Mesendoderm (in vitro differentiated cells): ENCODE measurements around the gene NPTN.
A peak's percentile ranks its signal among the peaks of the same experiment; 100 is the strongest.

Experiments used
- DNase-seq: peaks from one replicate; pipeline ENCODE4 v3.0.0; 2013
- H2AK5ac ChIP-seq: 2 replicates; pipeline ENCODE4 v1.6.1; 2013; ENCODE audit warnings: low read length, inconsistent platforms
- H2BK120ac ChIP-seq: 2 replicates; pipeline ENCODE4 v1.6.1; 2013; ENCODE audit warnings: low read depth, mild to moderate bottlenecking, low read length, moderate library complexity, mixed read lengths
- H2BK15ac ChIP-seq: replicated peaks from 2 replicates; pipeline ENCODE4 v1.6.1; 2013; ENCODE audit warnings: low read depth, mild to moderate bottlenecking, moderate library complexity
- H2BK5ac ChIP-seq: 2 replicates; pipeline ENCODE4 v1.6.1; 2013; ENCODE audit warnings: low read length, inconsistent platforms
- H3K18ac ChIP-seq: 2 replicates; pipeline ENCODE4 v1.6.1; 2013; ENCODE audit warnings: mild to moderate bottlenecking, low read length, mixed read lengths
- H3K23ac ChIP-seq: one replicate; pipeline ENCODE4 v1.6.1; 2013; ENCODE audit warnings: low read length
- H3K27ac ChIP-seq: 2 replicates; pipeline ENCODE4 v1.5.1; 2013; ENCODE audit warnings: low read depth, mild to moderate bottlenecking, inconsistent platforms, low read length, moderate library complexity
- H3K27me3 ChIP-seq: 2 replicates; pipeline ENCODE4 v1.6.1; 2013; ENCODE audit warnings: low read length, control low read depth, mild to moderate bottlenecking, inconsistent platforms; ENCODE audit not compliant: insufficient read depth, poor library complexity
- H3K36me3 ChIP-seq: 2 replicates; pipeline ENCODE4 v1.6.1; 2013; ENCODE audit warnings: low read length, inconsistent platforms; ENCODE audit not compliant: control insufficient read depth, insufficient read depth
- H3K4ac ChIP-seq: one replicate; pipeline ENCODE4 v1.6.1; 2013; ENCODE audit warnings: low read depth, mild to moderate bottlenecking, low read length, moderate library complexity
- H3K4me1 ChIP-seq: 2 replicates; pipeline ENCODE4 v1.6.1; 2013; ENCODE audit warnings: low read depth, low read length, inconsistent platforms; ENCODE audit not compliant: control insufficient read depth
- H3K4me2 ChIP-seq: 2 replicates; pipeline ENCODE4 v1.6.1; 2013; ENCODE audit warnings: low read length
- H3K4me3 ChIP-seq: 2 replicates; pipeline ENCODE4 v1.5.1; 2013; ENCODE audit warnings: mild to moderate bottlenecking, low read length
- H3K56ac ChIP-seq: one replicate; pipeline ENCODE4 v1.6.1; 2013; ENCODE audit warnings: low read length
- H3K79me1 ChIP-seq: 2 replicates; pipeline ENCODE4 v1.6.1; 2013; ENCODE audit warnings: low read length, inconsistent platforms
- H3K79me2 ChIP-seq: 2 replicates; pipeline ENCODE4 v1.6.1; 2013; ENCODE audit warnings: mild to moderate bottlenecking, low read length; ENCODE audit not compliant: control insufficient read depth, insufficient read depth
- H3K9ac ChIP-seq: 2 replicates; pipeline ENCODE4 v1.6.1; 2013; ENCODE audit warnings: low read length, inconsistent platforms
- H4K5ac ChIP-seq: one replicate; pipeline ENCODE4 v1.6.1; 2013; ENCODE audit warnings: low read length
- H4K8ac ChIP-seq: one replicate; pipeline ENCODE4 v1.6.1; 2013; ENCODE audit warnings: low read depth, mild to moderate bottlenecking, control low read depth, low read length, moderate library complexity
- WGBS: extraction: QIAGEN DNeasy Blood & Tissue Kit; methylation state at CpG from one replicate; pipeline ENCODE4 v1.1.7; 2013; ENCODE audit warnings: low lambda C conversion rate, missing lambda C conversion rate; ENCODE audit not compliant: insufficient coverage; ENCODE audit errors: extremely low coverage; 5-methylcytosine and 5-hydroxymethylcytosine counted together

NPTN gene

GRCh38 chr15:73631915-73632669, 1.1 kb downstream of the NPTN start:
- H3K4me2 ChIP-seq = peak overlapping the region; percentile 73
- H3K36me3 ChIP-seq = no peaks in the 10 kb centered on the region
- H3K79me2 ChIP-seq = peaks cover 38% of the 10 kb centered on the region
- peak overlapping the region; percentile 98 for H3K18ac ChIP-seq
- no peak overlapping the region for H2AK5ac ChIP-seq
- H3K56ac ChIP-seq = peak overlapping the region; percentile 91
- peak overlapping the region; percentile 95 for H3K4ac ChIP-seq
- peak; percentile 83 for DNase-seq
- peak overlapping the region; percentile 85 for H2BK120ac ChIP-seq
- peaks cover 3% of the 10 kb centered on the region for H3K79me1 ChIP-seq
- H2BK5ac ChIP-seq = peak overlapping the region; percentile 17
- peak overlapping the region; percentile 79 for H3K27ac ChIP-seq
- WGBS = no CpG with 5 or more reads among the region's 6 CpGs
- no peaks in the 10 kb centered on the region for H3K27me3 ChIP-seq
- H3K4me1 ChIP-seq = peaks cover 8% of the 10 kb centered on the region
- no peak overlapping the region for H2BK15ac ChIP-seq
- no peak overlapping the region for H4K8ac ChIP-seq
- H3K23ac ChIP-seq = no peak overlapping the region
- no peak overlapping the region for H4K5ac ChIP-seq
- peak overlapping the region; percentile 84 for H3K9ac ChIP-seq
- H3K4me3 ChIP-seq = peak overlapping the region; percentile 83

- Histone ChIP-seq H3K4me3 (no peak overlapping the region), H3K79me1 (peaks cover 3% of the 10 kb centered on the region), H3K27me3 (no peaks in the 10 kb centered on the region), H3K18ac (no peak overlapping the region), H2AK5ac (no peak overlapping the region), H3K27ac (no peak overlapping the region), H4K5ac (no peak overlapping the region), H2BK5ac (no peak overlapping the region), H4K8ac (no peak overlapping the region), H2BK120ac (no peak overlapping the region), H3K23ac (no peak overlapping the region), H3K9ac (no peak overlapping the region), H3K4ac (no peak overlapping the region), H3K4me1 (peaks cover 8% of the 10 kb centered on the region), H3K4me2 (peak overlapping the region; percentile 10), H3K36me3 (no peaks in the 10 kb centered on the region), H3K79me2 (peaks cover 44% of the 10 kb centered on the region), H2BK15ac (no peak overlapping the region), H3K56ac (no peak overlapping the region)
- DNase-seq = peak; percentile 37
- WGBS = no CpG with 5 or more reads among the region's 4 CpGs
Measured at GRCh38 chr15:73630921-73631362, 2.2 kb downstream of the NPTN start.

GRCh38 chr15:73629798-73630429, 3.3 kb downstream of the NPTN start:
- Histone ChIP-seq H3K9ac (no peak overlapping the region), H3K27ac (no peak overlapping the region), H3K4me2 (no peak overlapping the region), H3K4me1 (peaks cover 8% of the 10 kb centered on the region), H3K36me3 (no peaks in the 10 kb centered on the region), H2BK5ac (no peak overlapping the region), H2BK15ac (no peak overlapping the region), H3K79me1 (peaks cover 3% of the 10 kb centered on the region), H2AK5ac (no peak overlapping the region), H3K4ac (no peak overlapping the region), H2BK120ac (no peak overlapping the region), H4K8ac (no peak overlapping the region), H3K18ac (no peak overlapping the region), H3K27me3 (no peaks in the 10 kb centered on the region), H3K4me3 (no peak overlapping the region), H3K23ac (no peak overlapping the region), H3K56ac (no peak overlapping the region), H4K5ac (no peak overlapping the region), H3K79me2 (peaks cover 45% of the 10 kb centered on the region)
- WGBS = no CpG with 5 or more reads among the region's 2 CpGs
- DNase-seq = no peak

GRCh38 chr15:73628976-73629797, 4.0 kb downstream of the NPTN start:
- no peak overlapping the region for H4K5ac ChIP-seq
- H3K4me1 ChIP-seq = peaks cover 8% of the 10 kb centered on the region
- no peak overlapping the region for H3K18ac ChIP-seq
- no peak overlapping the region for H2BK120ac ChIP-seq
- H3K23ac ChIP-seq = no peak overlapping the region
- no peak overlapping the region for H4K8ac ChIP-seq
- DNase-seq = no peak
- H3K9ac ChIP-seq = peak overlapping the region; percentile 9
- no peak overlapping the region for H2BK15ac ChIP-seq
- H3K79me2 ChIP-seq = peaks cover 48% of the 10 kb centered on the region
- H3K4me3 ChIP-seq = no peak overlapping the region
- no peaks in the 10 kb centered on the region for H3K27me3 ChIP-seq
- 100% methylated on average over 2 of the region's 7 CpGs for WGBS
- H3K56ac ChIP-seq = no peak overlapping the region
- no peaks in the 10 kb centered on the region for H3K36me3 ChIP-seq
- H2BK5ac ChIP-seq = no peak overlapping the region
- no peak overlapping the region for H3K4me2 ChIP-seq
- no peak overlapping the region for H3K27ac ChIP-seq
- H2AK5ac ChIP-seq = no peak overlapping the region
- H3K79me1 ChIP-seq = peaks cover 3% of the 10 kb centered on the region
- no peak overlapping the region for H3K4ac ChIP-seq

GRCh38 chr15:73628102-73628501, 5.1 kb downstream of the NPTN start:
- WGBS = 100% methylated on average over 1 of the region's 2 CpGs
- H3K27ac ChIP-seq = no peak overlapping the region

More at GRCh38 chr15:73628102-73628501, 5.1 kb downstream of the NPTN start:
- H3K56ac ChIP-seq = no peak overlapping the region
- H4K8ac ChIP-seq = no peak overlapping the region
- no peak for DNase-seq
- H4K5ac ChIP-seq = no peak overlapping the region
- H3K27me3 ChIP-seq = no peaks in the 10 kb centered on the region
- no peak overlapping the region for H3K18ac ChIP-seq
- H3K79me2 ChIP-seq = peaks cover 54% of the 10 kb centered on the region
- no peak overlapping the region for H2BK120ac ChIP-seq
- no peak overlapping the region for H2AK5ac ChIP-seq
- peaks cover 3% of the 10 kb centered on the region for H3K4me1 ChIP-seq
- H3K23ac ChIP-seq = no peak overlapping the region
- H3K79me1 ChIP-seq = peaks cover 4% of the 10 kb centered on the region
- no peak overlapping the region for H3K4me2 ChIP-seq
- H3K4me3 ChIP-seq = no peak overlapping the region
- no peak overlapping the region for H2BK5ac ChIP-seq
- no peaks in the 10 kb centered on the region for H3K36me3 ChIP-seq
- H3K4ac ChIP-seq = no peak overlapping the region
- H3K9ac ChIP-seq = no peak overlapping the region
- no peak overlapping the region for H2BK15ac ChIP-seq
